Iris pigment epithelial cell (primary cell): ENCODE data around the gene SPHKAP.
A peak's percentile ranks its signal among the peaks of the same experiment; 100 is the strongest.
"Not testable (repeated sequence)": the region's sequence is repeated elsewhere in the genome, so short reads cannot be mapped to it uniquely, and the experiment has no call there.

Source experiments
- DNase-seq: peaks from one replicate; pipeline ENCODE4 v3.0.0-alpha.2; 2011; ENCODE audit warnings: low read depth

SPHKAP gene

GRCh38 chr2:228181098-228182019, at the start of gene SPHKAP:
TSS of gene SPHKAP (minus strand) at chr2:228181687. CDS start at chr2:228181598, 89 bp downstream.
- no peak for DNase-seq

GRCh38 chr2:228227466-228227865, 46.0 kb upstream of the SPHKAP start:
- no peak for DNase-seq

GRCh38 chr2:228224410-228224809, 42.9 kb upstream of the SPHKAP start:
- peak; percentile 18 for DNase-seq

- DNase-seq = not testable (repeated sequence)
Observed at GRCh38 chr2:228218593-228218992, 37.1 kb upstream of the SPHKAP start.

GRCh38 chr2:228197504-228197903, 16.0 kb upstream of the SPHKAP start:
- DNase-seq = no peak

- DNase-seq = no peak
Observed at GRCh38 chr2:228180181-228181097, 1.0 kb downstream of the SPHKAP start.

GRCh38 chr2:228167290-228167689, 14.2 kb downstream of the SPHKAP start:
- no peak for DNase-seq

- DNase-seq = no peak
Observed at GRCh38 chr2:228164718-228165117, 16.8 kb downstream of the SPHKAP start.

- no peak for DNase-seq
Observed at GRCh38 chr2:228157841-228158240, 23.6 kb downstream of the SPHKAP start.

GRCh38 chr2:228144961-228145360, 36.5 kb downstream of the SPHKAP start:
- no peak for DNase-seq

- DNase-seq = no peak
Observed at GRCh38 chr2:228140934-228141528, 40.5 kb downstream of the SPHKAP start.

- DNase-seq = no peak
Observed at GRCh38 chr2:228136027-228136426, 45.5 kb downstream of the SPHKAP start.

- DNase-seq = no peak
Observed at GRCh38 chr2:228135300-228135699, 46.2 kb downstream of the SPHKAP start.

GRCh38 chr2:228131833-228132232, 49.7 kb downstream of the SPHKAP start:
- DNase-seq = no peak

- DNase-seq = no peak
Observed at GRCh38 chr2:228126401-228126800, 55.1 kb downstream of the SPHKAP start.

- no peak for DNase-seq
Observed at GRCh38 chr2:228118940-228119339, 62.5 kb downstream of the SPHKAP start.

- DNase-seq = no peak
Observed at GRCh38 chr2:228107846-228108245, 73.6 kb downstream of the SPHKAP start.

GRCh38 chr2:228105526-228106250, 75.8 kb downstream of the SPHKAP start:
- no peak for DNase-seq

- DNase-seq = no peak
Observed at GRCh38 chr2:228104215-228104614, 77.3 kb downstream of the SPHKAP start.

- no peak for DNase-seq
Observed at GRCh38 chr2:228103379-228103778, 78.1 kb downstream of the SPHKAP start.

- DNase-seq = no peak
Observed at GRCh38 chr2:228102949-228103348, 78.5 kb downstream of the SPHKAP start.
